Adrenal gland (tissue), 12 donors: ENCODE results near the gene SPNS3. TPM values are rescaled to one million over a fixed set of nuclear protein-coding genes. Genes with fewer than 3 reads are reported as not detected.

Experiments used
- DNase-seq, 7 donors: peaks; one replicate each; pipeline ENCODE4 v3.0.0-alpha.2; 2019 to 2020
- H3K27ac ChIP-seq, 5 donors: fragments of 200-600 bp; sonication (generic) in 4 of 5; 1 replicate in 3 of 5; 2 replicates in 2 of 5; pipeline versions ENCODE4 v1.5.1 to v1.8.0; 2016 to 2020; ENCODE audit warnings: mild to moderate bottlenecking in 1 of 5
- H3K27me3 ChIP-seq: fragments of 200-600 bp; 2 replicates; pipeline ENCODE4 v1.8.0; 2021
- H3K36me3 ChIP-seq, 2 donors: fragments of 200-600 bp; replicated peaks in 1 of 2; 1 replicate in 1 of 2; 2 replicates in 1 of 2; pipeline versions ENCODE4 v1.5.1 to v1.8.0; 2018 to 2022
- H3K4me1 ChIP-seq, 2 donors: fragments of 200-600 bp; replicated peaks in 1 of 2; 1 replicate in 1 of 2; 2 replicates in 1 of 2; pipeline versions ENCODE4 v1.5.1 to v1.8.0; 2018 to 2021
- H3K4me3 ChIP-seq, 4 donors: fragments of 200-600 bp; sonication (generic) in 3 of 4; one replicate each; pipeline ENCODE4 v1.5.1; 2016 to 2018
- H3K9me3 ChIP-seq, 3 donors: fragments of 200-600 bp; sonication (generic) in 1 of 3; replicated peaks in 1 of 3; 1 replicate in 2 of 3; 2 replicates in 1 of 3; pipeline versions ENCODE4 v1.5.1 to v1.8.0; 2016 to 2021
- CTCF ChIP-seq, 6 experiments: fragments of 450-650 bp in 4 of 6; fragments of 200-600 bp in 2 of 6; sonication (generic) in 1 of 6; IDR thresholded peaks; 1 replicate in 5 of 6; 2 replicates in 1 of 6; pipeline versions ENCODE4 v1.5.1 to v1.8.0; 2016 to 2021; ENCODE audit warnings: antibody characterized with exemption in 6 of 6, mild to moderate bottlenecking in 2 of 6, moderate library complexity in 1 of 6
- POLR2A ChIP-seq, 2 donors: fragments of 450-650 bp; IDR thresholded peaks; one replicate each; pipeline ENCODE4 v1.6.1; 2017; ENCODE audit warnings: antibody characterized with exemption in 2 of 2, mild to moderate bottlenecking in 2 of 2, moderate library complexity in 1 of 2
- WGBS, 4 donors: extraction: QIAGEN DNeasy Blood & Tissue Kit in 2 of 4; methylation state at CpG; one replicate each; pipeline versions ENCODE4 v1.1.5 to v1.1.7; 2013 to 2017; 5-methylcytosine and 5-hydroxymethylcytosine counted together
- intact Hi-C, 2 donors: fragments of 100-400 bp; cut with DNase I; formaldehyde crosslinking; loops; one replicate each; pipeline versions ENCODE4 v1.14.1 to v1.15.0; 2022 to 2023
- polyA plus RNA-seq, 3 donors: library from polyadenylated mRNA; stranded (reverse); fragments of 200-250 nt in 2 of 3; fragments of 350-450 nt in 1 of 3; fragmentation: Illumina TruSeq in 1 of 3; extraction: RNeasy Lipid Tissue Mini Kit (QIAGEN cat#74804) in 1 of 3; gene quantifications; one replicate each; pipeline ENCODE4 v1.2.3, GENCODE V29; 2013 to 2014
- total RNA-seq, 9 donors: library from RNA; depleted of rRNA in 4 of 9; stranded (reverse); fragments of >200 nt in 4 of 9; fragments of 120-200 nt in 1 of 9; fragmentation: NEBNext Ultra II Directional in 1 of 9; extraction: Animal tissue kit (Norgen Biotek cat#: 25700) in 1 of 9; gene quantifications; one replicate each; pipeline versions ENCODE4 v1.1.0 to v1.2.4, GENCODE V29; 2013 to 2023
- donor health status: healthy with polysubstance abuse.
- donor health status: Bipolar disorder and iron deficiency.
- donor health status: DM: yes; HTN: yes; CAD: no.
- donor health status: DM: no; HTN: no; CAD: no.
- donor health status: DM: no; HTN: no; CAD: no.
- donor health status: DM: yes; HTN: yes; CAD: no.

SPNS3 gene
- total and polyA plus RNA-seq, 12 donors = 0.33 to 10.5 (median 4.3) TPM

GRCh38 chr17:4480929-4481898, 47.5 kb downstream of the SPNS3 start:
- no peak for TF ChIP-seq POLR2A (IDR thresholded peaks at IDR 0.05)
- H3K9me3 ChIP-seq = no peaks in the 10 kb centered on the region
- H3K27ac ChIP-seq = no peak overlapping the region
- no peaks in the 10 kb centered on the region for H3K4me1 ChIP-seq
- no peak overlapping the region for H3K4me3 ChIP-seq
- H3K36me3 ChIP-seq = no peaks in the 10 kb centered on the region
- 45 to 59% (median 52%) methylated on average over 13 to 14 of the region's 14 CpGs for WGBS, 4 donors
- no peak for DNase-seq
- no peaks in the 10 kb centered on the region for H3K27me3 ChIP-seq
- intact Hi-C loops = no loop called here

DNA sequence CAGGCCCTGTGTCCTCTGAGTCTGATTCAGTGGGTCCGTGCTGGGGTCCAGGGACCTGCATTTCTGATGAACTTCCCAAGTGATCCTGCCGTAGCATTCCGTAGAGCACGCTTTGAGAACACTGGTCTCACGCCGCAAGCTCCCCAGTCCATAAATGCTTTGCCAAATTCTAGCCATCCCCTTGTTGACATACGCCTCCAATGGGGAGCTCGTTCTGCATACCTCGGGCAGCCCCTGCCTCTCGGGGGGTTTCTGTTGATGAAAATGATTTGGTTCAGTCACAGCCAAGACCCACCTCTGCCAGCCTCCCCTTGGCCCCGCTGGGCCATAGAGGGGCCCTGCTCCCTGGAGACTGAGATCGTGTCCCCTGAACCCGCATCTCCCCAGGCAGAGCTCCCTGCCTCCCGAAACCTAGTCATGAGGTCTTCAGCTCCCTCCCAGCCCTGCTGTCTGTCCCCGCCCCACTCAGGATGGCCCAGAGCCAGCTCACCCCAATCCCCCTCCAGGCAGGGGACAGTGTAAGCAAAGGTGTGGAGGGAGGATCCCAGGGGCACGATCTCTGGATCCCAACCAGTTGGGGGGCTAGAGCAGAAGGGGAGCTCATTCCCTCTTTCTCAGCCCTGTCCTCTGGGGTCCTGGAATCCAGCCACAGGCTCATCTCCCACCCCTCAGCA, 48.7 kb downstream of the SPNS3 start:
- Histone ChIP-seq H3K27ac (no peak overlapping the region), H3K36me3 (no peaks in the 10 kb centered on the region), H3K4me3 (no peak overlapping the region), H3K9me3 (no peaks in the 10 kb centered on the region), H3K27me3 (no peaks in the 10 kb centered on the region), H3K4me1 (no peaks in the 10 kb centered on the region)
- WGBS, 4 donors = 90 to 92% (median 91%) methylated on average over 10 to 16 of the region's 16 CpGs
- DNase-seq = no peak
- TF ChIP-seq CTCF (IDR thresholded peaks at IDR 0.05) (no peak), POLR2A (IDR thresholded peaks at IDR 0.05) (no peak)
- intact Hi-C loops = no loop called here

- no peaks in the 10 kb centered on the region for H3K27me3 ChIP-seq
- no peak overlapping the region for H3K4me3 ChIP-seq
- H3K9me3 ChIP-seq = no peaks in the 10 kb centered on the region
- no peak overlapping the region for H3K27ac ChIP-seq
- intact Hi-C loops = no loop called here
- H3K36me3 ChIP-seq = no peaks in the 10 kb centered on the region
- 78 to 84% (median 81%) methylated on average over 11 to 13 of the region's 13 CpGs for WGBS, 4 donors
- TF ChIP-seq POLR2A (IDR thresholded peaks at IDR 0.05) (no peak), CTCF (IDR thresholded peaks at IDR 0.05) (no peak)
- no peaks in the 10 kb centered on the region for H3K4me1 ChIP-seq
- no peak for DNase-seq
These were observed 49.5 kb downstream of the SPNS3 start for GRCh38 chr17:4483012-4483840.

DNA sequence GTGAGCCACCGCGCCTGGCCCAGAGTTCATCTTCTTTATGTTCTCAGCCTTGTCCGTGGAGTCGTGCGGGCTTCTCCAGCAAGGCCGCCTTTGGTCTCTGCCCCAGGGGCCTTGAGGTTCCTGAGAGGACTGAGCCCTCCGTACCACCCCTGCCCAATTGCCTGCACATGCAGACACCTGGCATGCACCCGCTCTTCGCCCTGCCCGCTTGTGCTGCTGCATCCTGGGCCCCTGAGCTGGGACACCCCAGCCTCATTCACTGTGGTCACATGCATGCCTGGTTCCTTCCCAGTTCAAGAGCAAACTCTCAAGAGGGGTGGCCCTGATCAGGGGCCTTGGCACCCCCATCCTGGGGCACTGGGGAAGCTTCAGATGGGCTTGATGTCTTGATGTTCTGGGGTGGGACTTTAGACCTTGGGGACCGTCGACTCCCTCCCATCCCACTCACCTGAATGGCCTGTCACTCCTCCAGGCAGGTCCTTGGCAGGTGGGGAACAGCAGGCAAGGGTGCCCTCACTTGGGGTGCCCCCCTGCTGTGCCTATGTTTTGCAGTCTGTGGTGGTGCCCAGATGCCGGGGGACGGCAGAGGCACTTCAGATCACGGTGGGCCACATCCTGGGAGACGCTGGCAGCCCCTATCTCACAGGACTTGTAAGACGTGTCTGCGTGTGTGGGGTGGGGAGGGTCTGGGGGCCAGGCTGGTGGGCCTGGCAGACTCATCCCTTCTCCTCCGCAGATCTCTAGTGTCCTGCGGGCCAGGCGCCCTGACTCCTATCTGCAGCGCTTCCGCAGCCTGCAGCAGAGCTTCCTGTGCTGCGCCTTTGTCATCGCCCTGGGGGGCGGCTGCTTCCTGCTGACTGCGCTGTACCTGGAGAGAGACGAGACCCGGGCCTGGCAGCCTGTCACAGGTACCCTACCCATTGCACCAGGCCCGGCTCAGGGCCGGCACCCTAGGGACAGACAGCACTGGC, 52.2 kb downstream of the SPNS3 start:
- DNase-seq = no peak
- intact Hi-C loops = no loop called here
- Histone ChIP-seq H3K27me3 (no peaks in the 10 kb centered on the region), H3K9me3 (no peaks in the 10 kb centered on the region), H3K27ac (no peak overlapping the region), H3K4me3 (no peak overlapping the region), H3K4me1 (no peaks in the 10 kb centered on the region), H3K36me3 (no peaks in the 10 kb centered on the region)
- 74 to 88% (median 78%) methylated on average over 17 to 31 of the region's 31 CpGs for WGBS, 4 donors
- TF ChIP-seq CTCF (IDR thresholded peaks at IDR 0.05) = no peak
- no peak for TF ChIP-seq POLR2A (IDR thresholded peaks at IDR 0.05)
